Kidney tubule cell (primary cell): Measurements from ENCODE around the gene SLC24A3.
A peak's percentile ranks its signal among the peaks of the same experiment; 100 is the strongest.

Source experiments
- DNase-seq: peaks from one replicate; pipeline ENCODE4 v3.0.0-alpha.2; 2018; ENCODE audit warnings: low spot score

The SLC24A3 gene

DNA sequence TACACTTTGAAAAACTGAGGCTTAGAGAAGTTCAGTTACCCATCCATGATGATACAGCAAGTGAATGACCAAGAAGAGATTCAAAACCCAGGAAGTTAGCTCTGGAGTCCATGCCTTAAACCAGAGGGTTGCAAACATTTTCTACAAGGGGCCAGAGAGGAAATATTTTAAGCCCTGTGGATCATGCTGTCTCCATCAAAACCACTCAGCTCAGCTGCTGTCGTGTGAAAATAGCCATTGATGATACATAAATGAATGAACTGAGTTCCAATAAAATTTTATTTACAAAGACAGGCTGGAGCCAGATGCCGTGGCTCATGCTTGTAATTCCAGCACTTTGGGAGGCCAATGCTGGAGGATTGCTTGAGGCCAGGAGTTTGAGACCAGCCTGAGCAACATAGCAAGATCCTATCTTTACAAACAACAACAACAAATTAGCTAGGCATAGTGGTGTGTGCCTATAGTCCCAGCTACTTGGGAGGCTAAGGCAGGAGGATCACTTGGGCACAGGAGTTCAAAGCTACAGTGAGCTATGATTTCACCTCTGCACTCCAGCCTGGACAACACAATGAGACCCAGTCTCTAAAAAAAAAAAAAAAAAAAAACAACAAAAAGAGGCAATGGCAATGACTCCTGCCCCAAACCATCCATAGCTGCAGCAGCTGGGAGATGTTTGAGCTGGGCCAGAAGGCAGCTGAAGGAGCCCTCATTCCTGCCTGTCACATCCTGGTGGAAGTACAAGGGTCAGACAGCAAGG lies 501.6 kb downstream of the SLC24A3 start:
- no peak for DNase-seq

DNA sequence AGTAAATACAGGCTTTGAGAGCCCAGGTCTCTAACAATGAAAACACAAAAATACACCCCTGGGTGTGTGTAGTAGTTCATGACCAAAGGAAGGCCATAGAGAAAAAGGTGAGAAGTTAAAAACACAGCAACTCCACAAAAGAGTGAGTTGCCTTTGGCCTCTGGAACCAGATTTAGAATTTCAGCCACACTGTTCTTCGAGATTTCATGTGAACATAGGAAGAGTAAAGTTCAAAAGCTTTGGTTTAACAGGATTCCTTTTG lies 502.1 kb downstream of the SLC24A3 start:
- no peak for DNase-seq

DNA sequence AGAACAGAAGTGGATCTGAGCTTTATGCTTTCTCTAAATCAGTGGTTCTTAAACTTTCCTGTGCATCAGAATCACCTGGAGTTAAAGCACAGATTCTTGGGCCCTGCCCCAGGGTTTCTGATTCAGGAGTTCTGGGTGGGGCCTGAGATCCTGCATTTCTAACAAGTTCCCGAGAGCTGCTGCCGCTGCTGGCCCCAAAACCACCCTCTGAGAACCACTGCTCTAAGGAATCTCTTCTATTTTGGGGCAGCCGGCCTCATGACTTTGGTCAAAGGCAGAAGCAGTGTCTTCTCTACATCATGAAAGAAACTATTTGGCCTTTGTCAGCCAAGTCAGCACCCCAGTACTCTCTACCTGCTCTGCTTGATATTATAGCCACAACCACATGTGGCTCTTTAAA lies 503.5 kb downstream of the SLC24A3 start:
- no peak for DNase-seq

DNA sequence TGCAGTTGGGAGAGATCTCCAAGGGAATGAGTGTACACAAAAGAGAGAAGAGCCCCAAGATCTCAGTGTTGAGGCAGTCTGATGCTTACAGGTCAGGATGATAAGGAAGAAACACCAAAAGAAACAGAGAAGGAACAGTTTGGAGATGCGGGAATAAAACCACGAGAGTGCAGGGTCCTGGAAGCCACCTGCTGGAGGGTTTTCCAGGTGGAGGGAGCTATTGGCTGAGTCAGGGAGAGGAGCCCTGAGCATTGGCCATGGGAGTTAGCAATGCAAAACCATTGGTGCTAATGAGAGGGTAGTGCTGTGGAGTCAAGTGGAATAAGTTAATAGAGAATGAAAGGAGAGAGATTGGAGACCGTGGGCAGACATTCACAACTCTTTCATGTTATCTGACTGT lies 506.4 kb downstream of the SLC24A3 start:
- DNase-seq, result no peak

DNA sequence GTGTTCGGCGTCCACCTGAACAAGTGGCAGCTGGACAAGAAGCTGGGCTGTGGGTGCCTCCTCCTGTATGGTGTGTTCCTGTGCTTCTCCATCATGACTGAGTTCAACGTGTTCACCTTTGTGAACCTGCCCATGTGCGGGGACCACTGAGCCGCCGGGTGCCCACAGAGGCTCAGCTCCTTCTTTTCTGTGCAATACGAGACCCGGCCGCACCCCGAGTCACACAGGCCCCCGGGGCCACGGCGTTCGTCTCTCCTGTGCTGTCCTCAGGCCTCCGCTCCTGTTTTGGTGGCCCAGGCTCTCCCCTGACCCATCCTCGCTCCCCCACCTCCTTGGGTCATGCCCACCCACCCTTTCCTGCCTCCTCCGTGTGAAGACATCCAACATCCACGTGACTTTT lies 508.5 kb downstream of the SLC24A3 start:
- no peak for DNase-seq

DNA sequence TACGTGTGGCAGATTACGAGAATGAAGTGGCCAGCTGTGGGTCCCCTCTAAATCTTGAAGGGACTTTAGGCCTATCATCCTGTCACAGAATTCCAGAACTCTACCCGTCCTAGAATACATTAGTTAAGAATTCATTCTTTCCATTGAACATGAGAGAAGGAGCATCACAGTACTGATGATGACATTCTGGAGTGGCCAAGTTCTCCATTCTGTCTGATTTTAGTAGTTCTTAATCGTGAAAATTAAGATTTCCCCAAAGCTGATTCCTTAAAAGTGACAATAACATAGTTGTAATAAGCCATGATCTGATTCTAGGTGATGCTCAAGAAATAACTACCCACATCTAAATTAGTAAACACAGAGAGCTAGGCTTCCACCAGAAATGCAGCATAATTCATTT lies 510.6 kb downstream of the SLC24A3 start:
- no peak for DNase-seq

DNA sequence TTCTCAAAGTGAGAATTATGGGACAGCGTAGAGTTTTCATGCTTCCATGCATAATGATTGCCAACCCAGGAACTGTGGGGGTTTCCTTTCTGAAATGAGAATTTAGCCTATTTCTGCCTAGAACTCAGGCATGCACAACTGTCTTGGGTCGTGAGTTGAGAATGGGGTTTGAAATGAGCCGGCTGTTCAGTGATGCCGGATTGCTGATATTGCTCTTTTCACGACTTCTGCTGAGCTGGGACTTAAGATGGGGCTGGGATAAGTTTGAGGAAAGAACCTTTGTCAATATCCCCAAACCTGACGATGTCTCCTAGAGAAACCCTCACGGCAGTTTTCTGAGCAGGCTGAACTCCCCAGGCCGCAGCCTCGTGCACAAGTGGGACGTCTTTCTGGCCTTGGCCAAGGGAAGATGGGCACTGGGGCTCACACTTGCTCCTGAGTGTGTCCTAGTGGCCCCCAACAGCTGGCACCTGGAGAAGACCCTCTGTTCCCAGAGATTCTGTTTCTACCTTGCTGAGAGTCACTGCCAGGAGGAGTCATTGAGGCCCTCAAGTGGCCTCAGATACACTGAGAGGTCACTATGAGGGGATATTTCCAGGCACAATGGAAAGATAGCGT lies 511.5 kb downstream of the SLC24A3 start:
- DNase-seq, result no peak

DNA sequence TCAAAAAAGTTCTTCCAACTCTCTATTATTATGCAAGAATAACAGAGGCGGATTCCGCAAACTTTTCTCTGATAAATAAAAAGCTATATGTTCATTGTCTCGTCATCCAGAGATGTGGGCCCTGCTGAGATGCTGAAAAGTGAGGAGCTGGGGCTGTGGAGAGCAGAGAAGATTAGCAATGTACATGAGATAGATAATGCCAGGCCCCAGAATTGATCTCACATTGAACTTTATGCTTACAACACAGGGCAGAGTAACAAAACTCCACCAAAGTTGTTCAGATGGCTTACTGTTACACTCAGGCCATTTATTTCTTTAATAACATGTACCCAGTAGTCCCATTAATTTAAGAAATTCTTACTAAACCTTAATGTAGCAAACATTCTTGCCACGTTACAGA lies 512.9 kb downstream of the SLC24A3 start:
- DNase-seq, result no peak

DNA sequence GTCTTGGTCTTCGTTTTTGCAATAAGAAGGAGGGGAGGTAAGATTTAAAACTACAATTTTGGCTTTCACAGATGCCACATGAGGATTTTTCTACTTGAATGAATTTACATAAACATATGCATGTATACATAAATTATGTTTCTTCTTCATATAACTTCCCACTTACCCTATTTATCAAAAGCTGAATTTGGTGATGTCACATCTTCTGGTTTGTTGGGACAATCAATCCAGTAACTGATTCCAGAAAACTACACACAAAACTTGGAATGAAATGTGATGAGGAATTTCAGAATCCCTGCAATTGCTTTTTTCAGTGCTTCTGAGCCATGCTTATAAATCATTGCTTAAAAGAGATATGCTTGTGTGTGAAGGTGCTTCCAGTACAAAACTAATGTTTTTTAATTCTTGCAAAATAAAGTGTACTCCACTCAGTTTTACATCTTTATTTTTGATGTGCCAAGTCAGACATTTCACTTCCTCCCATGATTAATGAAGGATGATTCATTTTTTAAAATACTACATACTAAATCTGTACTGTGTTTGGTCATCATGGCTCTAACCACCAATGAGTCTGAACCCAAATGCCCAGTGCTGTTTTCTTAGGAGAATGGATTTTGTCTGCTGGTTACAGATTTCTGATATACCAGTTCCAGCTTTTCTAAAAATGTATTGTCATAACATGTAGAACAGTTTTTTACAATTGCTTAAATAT lies 513.5 kb downstream of the SLC24A3 start:
- peak; percentile 24 for DNase-seq

DNA sequence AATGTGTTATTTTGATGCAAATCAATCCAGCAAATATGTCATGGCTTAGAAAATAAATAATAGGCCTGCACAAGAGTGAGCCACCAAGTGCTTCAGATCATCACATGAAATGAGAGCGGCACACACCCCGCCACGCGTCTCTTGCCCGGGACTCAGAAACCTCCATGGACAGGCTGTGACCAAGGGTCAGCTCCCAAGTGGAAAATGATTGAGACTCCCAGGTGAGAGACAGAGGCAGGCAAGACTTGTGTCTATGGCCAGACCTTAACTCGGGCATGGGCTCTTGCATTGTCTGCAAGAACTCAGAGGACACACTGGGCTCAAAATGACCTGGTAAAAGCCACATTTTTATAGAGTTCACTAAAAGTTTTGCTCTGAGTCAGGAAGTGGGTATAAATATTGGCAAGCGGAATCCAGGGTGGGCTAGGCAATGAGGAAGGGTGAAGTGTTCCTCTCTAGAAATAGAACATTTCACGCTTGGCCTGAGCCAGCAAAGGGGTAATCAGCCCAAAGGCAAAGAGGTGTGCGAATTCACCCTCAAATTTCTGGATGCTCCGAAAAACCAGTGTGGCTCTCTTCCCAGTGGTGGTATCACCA lies 514.9 kb downstream of the SLC24A3 start:
- no peak for DNase-seq

DNA sequence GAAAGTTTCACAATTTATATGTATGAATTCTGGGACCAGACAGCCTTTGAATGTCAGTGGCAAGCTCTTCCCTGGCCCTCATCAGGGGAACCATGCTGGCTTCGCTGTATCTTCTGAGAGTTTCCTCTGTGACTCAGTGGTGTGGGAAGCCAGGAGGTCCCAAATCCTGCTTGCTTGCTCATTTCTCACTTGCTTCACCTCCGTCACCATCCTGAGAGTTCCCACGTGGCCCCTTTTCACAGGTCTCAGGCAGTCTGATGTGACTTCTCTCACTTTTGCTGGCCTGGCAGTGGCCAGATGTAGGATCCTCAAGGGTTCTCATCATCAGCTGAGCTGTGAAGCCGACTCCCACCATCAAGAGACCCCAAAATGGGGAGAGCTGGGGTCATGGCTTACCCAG lies 517.2 kb downstream of the SLC24A3 start:
- DNase-seq, result no peak

DNA sequence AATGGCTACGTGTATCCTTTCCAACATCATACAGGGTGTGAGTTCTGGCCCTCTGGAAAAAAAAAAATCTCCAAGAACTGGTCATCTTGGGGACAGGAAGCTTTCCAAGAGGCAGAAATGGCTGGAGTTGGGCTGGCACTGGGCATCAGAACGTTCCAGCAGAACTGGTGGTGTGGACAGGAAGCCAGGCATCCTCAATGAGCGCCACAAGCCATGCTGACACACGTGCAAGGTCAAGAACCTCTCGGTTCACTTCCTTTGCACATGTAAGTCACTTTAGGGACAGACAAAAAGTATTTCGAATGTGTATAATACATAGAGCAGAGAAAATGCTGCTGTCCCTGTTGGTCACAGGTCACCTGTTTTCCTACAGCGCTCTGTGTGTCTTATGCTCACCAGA lies 518.3 kb downstream of the SLC24A3 start:
- DNase-seq, result no peak

DNA sequence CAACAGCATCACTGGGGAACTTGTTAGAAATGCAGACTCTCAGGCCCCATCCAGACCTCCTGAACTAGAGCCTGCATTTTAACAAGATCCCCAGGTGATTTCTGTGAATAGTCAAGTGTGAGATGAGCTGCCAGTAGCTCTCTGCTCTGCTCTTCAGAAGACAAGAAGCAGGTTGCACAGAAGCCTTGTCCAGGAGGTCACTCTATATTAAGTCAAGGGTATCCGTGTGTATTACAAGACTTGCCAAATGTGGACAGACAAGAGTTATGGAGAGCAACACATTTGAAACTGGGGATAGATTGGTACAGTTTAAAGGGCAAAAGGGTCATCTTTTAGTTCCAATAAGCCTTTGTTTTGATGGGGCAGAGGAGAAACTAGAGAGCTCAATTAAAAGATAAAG lies 522.4 kb downstream of the SLC24A3 start:
- no peak for DNase-seq

DNA sequence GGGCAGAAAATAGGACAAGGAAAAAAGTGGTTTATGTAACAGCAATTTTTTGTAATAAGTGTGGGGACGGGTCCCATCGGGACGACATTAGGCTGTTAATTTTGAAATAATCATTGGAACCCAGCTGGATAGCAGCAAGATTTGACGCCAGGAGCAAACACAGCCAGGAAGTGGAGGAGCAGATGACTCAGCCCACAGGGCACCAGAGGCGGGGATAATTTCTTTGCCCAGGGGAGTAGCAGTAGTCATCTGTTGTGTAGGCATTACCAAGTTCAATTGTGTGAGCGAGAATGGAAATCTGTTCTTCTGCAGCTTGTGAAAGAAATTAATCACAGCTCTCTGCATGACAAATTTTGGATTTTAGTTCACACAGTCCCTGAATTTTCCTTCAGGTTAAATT lies 523.0 kb downstream of the SLC24A3 start:
- peak; percentile 84 for DNase-seq

DNA sequence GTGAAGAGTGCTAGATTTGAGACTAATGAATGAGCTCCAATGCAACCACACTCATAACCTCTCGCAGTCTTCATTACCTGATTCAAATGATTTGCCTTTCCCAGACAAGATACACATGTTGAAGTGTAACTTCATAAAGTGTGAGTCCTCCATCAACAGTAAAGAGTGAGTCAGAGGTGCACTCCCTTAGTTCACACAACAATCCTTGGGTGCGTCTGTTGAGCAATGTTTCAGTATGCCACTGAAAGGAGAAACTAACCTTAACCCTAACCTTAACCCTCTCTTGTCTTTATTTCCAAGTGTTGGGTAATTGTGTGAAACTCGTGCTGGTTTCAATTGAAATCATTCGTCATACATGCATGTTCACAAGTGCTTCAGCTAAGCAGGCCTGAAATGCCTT lies 524.6 kb downstream of the SLC24A3 start:
- DNase-seq, result peak; percentile 66

DNA sequence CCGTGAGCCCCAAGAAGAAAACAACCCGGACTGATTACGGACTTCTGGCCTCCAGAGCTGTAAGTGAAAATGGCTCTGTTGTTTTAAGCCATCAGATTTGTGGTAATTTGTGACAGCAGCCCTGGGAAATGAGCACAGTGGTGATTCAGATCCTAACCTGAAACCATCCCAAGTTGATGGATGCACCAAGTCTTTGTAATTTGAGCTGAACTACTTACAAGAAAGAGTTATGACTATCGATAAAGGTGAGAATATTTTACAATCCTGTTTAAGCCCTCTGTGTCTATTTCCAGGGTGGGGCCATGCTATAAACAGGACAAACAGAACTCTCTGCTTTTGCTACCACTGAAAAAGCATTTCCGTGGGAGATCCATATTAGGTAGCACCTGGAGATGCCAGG lies 526.5 kb downstream of the SLC24A3 start:
- no peak for DNase-seq

DNA sequence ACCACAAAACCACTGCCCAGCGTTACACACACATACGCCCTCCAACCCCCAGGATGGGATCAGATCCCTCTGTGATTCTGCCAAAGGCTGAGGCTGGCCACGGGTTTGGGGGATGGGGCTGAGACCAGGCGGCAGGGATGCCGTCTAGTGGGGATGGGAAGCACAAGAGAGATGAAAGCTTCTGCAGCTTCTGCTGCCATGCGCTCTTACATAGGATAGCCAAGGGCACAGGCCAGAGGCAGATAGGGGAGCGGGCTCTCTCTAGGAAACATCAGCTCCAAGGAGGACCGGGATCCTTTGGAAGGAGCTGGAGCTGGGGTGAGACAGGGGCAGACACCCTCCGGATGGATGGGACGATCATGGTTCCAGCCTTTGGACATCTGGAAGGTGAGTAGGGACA lies 526.9 kb downstream of the SLC24A3 start:
- no peak for DNase-seq

DNA sequence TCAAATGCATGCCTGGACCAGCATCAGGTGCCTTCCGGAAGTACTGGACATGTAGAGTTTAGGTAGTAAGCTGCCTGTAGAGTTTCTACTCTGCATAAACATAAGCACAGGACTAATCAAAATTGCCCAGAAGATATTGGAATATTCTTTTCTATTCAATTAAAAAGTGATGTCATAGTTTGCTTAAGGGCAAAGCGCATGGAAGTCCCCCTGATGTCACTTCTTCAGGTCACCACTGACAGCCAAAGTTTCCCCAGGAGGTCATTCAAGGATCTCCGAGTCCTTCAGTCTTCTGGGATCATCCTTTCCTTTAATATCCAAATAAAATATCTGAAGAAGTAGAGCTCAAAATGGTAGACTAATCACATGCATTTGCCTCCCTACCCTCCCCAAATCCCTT lies 528.1 kb downstream of the SLC24A3 start:
- DNase-seq, result no peak

DNA sequence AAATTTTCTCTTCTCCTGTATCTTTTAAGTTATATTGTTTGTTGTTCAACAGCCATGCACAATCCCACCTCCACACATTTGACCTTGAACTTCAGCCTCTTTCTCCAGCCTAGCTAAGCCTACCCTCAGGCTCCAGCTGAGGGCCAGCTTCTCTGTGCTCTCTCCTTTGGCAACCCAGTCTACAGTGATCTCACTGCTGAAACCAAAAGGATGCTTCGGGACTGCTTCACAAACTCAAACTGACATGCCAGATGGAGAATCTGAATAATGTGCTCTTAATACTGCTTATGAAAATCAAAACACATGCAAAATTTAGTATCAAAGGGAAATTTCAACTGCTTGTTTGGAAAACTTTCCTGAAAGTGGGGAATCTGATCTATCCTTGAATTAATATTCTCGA lies 529.5 kb downstream of the SLC24A3 start:
- DNase-seq, result no peak

DNA sequence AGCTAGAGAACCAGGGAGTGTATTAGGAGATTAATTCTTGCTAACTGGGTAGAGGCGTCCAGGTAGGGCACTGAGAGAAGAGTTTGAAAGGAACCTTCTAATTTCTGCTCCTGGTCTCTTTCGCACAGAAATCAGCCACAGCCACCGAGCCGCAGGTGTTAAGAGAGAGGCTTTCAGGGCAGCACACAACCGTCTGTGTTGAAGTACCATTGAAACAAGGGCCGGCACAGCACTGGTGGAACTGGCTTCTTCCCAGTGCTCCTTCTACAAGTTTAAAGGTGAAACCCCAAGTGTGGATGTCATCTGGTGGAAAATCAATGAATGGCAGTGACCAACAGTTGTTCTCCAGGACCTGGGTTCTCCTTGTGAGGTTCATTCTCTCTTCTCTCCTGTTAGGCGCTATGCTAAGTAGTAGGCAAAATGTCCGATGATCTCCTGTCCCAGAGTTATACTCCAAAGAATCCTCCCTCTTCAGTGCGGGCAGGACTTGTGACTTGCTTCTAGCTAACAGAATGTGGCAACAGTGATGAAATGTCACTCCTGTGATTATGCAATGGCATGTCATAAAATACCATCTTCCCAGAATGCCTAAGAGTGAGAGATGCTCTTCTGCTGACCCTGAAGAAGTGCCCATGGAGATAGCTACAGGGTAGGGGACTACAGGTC lies 530.7 kb downstream of the SLC24A3 start:
- DNase-seq, result no peak

DNA sequence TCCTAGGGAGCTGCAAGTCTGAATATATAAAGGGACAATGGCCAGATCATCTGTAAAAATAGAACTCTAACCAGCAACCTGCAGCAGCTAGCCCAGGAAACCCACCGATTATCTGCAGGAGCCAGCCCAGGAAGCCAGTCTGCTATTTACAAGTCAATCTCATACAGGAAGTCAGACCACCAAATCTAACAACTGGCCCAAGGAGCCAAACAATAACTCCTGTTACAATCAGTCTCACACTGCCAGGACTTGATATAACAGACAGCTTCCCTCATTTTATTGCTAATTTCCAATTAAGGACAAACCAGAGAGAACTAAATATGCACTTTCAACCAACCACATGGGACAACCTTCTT lies 531.2 kb downstream of the SLC24A3 start:
- DNase-seq, result no peak

DNA sequence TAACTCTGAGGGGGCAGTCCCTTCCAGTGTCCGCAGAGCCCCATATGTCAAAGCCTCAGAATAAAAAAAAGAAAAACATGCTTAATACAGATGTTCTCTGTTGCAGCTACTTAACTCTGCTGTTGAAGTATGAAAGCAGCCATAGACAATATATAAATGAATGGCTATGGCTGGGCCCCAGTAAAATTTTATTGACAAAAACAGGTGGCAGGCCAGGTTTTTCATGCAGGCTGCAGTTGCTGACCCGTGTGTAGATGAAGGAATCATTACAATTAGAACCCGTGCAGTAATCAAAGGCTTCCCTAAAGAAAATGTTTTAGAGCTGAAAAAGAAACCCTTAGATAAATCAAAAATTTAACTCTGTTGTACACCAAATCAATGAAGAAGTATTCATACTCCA lies 532.7 kb downstream of the SLC24A3 start:
- no peak for DNase-seq

DNA sequence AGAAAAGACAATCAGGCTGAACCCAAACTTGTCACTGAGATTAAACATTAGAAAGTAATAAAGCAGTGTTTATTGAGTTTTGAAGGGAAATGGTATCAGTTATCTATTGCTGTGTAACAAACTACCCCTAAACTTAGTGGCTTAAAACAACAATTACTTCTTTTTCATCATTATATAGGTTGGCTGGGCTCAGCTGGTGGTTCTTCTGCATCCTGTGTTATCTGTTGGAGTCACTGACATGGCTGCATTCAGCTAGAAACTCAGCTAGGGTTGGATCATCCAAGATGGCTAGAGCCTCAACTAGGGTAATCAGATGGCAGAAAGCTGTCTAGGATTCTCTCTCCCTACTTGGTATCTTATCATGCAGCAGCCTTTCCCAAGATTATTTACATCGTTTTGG lies 533.1 kb downstream of the SLC24A3 start:
- no peak for DNase-seq
